Ascending aorta (tissue), 2 donors: ENCODE results near the gene DUS1L. TPM values are rescaled to one million over a fixed set of nuclear protein-coding genes. Genes with fewer than 3 reads are reported as not detected.

Experiments used
- DNase-seq, 2 donors: peaks; one replicate each; pipeline ENCODE4 v3.0.0-alpha.2; 2019; ENCODE audit warnings: low spot score in 2 of 2
- H3K27ac ChIP-seq, 2 donors: fragments of 200-600 bp; sonication (generic); one replicate each; pipeline ENCODE4 v1.5.1; 2016 to 2017; ENCODE audit warnings: mild to moderate bottlenecking in 1 of 2
- H3K27me3 ChIP-seq: fragments of 200-600 bp; sonication (generic); one replicate; pipeline ENCODE4 v1.5.1; 2017
- H3K36me3 ChIP-seq, 2 donors: fragments of 200-600 bp; sonication (generic); one replicate each; pipeline ENCODE4 v1.5.1; 2016
- H3K4me1 ChIP-seq, 2 donors: fragments of 200-600 bp; sonication (generic); one replicate each; pipeline ENCODE4 v1.5.1; 2016 to 2017; ENCODE audit warnings: mild to moderate bottlenecking in 1 of 2
- H3K4me3 ChIP-seq, 2 donors: fragments of 200-600 bp; sonication (generic); one replicate each; pipeline ENCODE4 v1.5.1; 2016 to 2017; ENCODE audit warnings: mild to moderate bottlenecking in 1 of 2
- H3K9me3 ChIP-seq, 2 donors: fragments of 200-600 bp; sonication (generic); one replicate each; pipeline ENCODE4 v1.5.1; 2016
- intact Hi-C: fragments of 100-400 bp; cut with DNase I; formaldehyde crosslinking; loops from one replicate; pipeline ENCODE4 v1.15.1; 2023
- total RNA-seq: library from RNA; depleted of rRNA; stranded (reverse); fragments of >200 nt; gene quantifications from one replicate; pipeline ENCODE4 v1.1.0, GENCODE V29; 2016
- TF ChIP-seq, protein P1 (sequence below), 3 experiments: fragments of 200-600 bp in 2 of 3; fragments of 450-650 bp in 1 of 3; sonication (generic) in 2 of 3; IDR thresholded peaks; one replicate each; pipeline ENCODE4 v1.5.1; 2016 to 2019; ENCODE audit warnings: antibody characterized with exemption in 3 of 3, mild to moderate bottlenecking in 1 of 3, moderate library complexity in 1 of 3

The DUS1L gene
- total RNA-seq, 1 donor from 2014 or later, result 111 TPM

DNA sequence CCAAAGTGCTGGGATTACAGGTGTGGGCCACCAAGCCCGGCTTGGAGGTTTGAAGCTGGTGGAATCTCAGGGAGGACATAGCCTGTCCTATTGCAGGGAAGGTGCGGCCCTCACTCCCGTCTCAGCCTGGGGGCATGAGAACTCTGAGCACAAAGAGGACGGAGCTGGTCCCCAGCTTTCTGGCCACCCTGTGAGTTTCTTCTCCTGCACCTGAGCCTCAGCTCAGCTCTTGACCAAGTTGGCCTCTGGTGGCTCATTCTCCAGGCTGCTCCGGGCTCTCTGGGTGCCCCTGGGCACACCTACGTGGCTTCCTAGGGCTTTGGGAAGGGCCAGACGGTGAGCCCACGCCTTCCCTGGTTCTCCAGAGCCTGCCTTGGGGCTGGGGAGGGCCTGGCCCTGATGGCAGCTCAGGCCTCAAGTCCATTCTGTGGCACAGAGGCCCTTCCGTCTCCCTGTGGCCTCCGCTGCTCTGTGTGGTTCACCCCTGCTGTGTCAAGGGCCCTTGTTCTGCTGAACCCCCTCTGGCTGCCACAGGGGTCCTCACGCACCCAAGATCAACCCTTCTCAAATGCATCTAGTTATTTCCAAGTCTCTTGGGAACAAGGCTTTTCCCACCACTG lies 39.3 kb upstream of the DUS1L start:
- H3K27ac ChIP-seq, result peak overlapping the region in 1 of 2 donors; percentile 7
- H3K4me1 ChIP-seq, result peaks cover 13 to 16% of the 10 kb centered on the region in 2 donors
- no peak for DNase-seq
- TF ChIP-seq, protein P1, sequence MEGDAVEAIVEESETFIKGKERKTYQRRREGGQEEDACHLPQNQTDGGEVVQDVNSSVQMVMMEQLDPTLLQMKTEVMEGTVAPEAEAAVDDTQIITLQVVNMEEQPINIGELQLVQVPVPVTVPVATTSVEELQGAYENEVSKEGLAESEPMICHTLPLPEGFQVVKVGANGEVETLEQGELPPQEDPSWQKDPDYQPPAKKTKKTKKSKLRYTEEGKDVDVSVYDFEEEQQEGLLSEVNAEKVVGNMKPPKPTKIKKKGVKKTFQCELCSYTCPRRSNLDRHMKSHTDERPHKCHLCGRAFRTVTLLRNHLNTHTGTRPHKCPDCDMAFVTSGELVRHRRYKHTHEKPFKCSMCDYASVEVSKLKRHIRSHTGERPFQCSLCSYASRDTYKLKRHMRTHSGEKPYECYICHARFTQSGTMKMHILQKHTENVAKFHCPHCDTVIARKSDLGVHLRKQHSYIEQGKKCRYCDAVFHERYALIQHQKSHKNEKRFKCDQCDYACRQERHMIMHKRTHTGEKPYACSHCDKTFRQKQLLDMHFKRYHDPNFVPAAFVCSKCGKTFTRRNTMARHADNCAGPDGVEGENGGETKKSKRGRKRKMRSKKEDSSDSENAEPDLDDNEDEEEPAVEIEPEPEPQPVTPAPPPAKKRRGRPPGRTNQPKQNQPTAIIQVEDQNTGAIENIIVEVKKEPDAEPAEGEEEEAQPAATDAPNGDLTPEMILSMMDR (IDR thresholded peaks at IDR 0.05), result no peak
- no peaks in the 10 kb centered on the region for H3K36me3 ChIP-seq
- intact Hi-C loops, result no loop called here
- H3K9me3 ChIP-seq, result no peaks in the 10 kb centered on the region
- no peaks in the 10 kb centered on the region for H3K27me3 ChIP-seq
- no peak overlapping the region for H3K4me3 ChIP-seq

DNA sequence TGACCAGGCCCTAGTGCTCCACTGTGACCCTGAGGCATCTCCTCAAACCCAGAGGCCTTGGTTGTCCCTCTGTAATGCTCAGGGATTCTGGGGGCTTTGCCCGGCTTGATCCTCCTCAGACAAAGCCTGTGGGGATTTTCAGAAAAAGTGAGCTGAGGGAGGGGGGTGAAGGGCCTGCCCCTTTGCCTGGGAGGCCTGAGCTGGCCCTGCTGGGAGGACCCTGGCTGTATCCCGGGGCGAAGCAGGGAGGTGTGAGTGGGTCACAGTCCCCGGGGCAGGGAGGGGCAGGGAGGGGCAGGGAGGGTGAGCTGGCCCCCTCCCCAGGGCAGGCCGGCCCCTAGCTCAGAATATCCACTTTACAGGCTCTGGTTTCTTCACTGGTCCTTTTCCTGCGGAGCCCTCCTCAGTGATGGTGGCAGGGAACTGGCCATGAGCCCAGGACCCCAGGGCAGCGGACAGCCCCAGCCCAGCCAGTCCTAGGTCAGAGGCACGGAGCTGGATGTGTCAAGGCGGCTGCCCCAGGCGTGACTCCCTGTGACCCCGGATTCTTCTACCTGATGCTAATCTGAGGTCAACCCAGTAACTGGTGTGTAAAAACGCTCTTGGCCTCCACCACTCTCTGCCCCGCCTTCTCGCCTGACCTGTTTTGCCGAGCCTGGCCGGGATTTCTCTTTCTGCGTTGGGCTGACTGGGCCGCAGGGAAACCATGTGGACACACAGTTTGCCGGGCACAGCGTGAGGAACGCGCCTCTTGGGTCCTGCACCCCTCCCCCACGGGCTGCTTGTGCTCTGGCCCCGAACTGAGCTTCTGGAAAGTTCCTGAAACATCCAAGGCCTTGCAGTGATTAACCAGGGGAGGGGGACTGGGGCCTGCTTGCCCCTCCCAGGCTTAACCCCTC lies 38.2 kb upstream of the DUS1L start:
- no peaks in the 10 kb centered on the region for H3K27me3 ChIP-seq
- H3K27ac ChIP-seq, result peak overlapping the region; percentile 47 to 69
- no peaks in the 10 kb centered on the region for H3K9me3 ChIP-seq
- TF ChIP-seq, protein P1 (IDR thresholded peaks at IDR 0.05), result no peak
- no peaks in the 10 kb centered on the region for H3K36me3 ChIP-seq
- peaks cover 15 to 22% of the 10 kb centered on the region in 2 donors for H3K4me1 ChIP-seq
- no peak overlapping the region for H3K4me3 ChIP-seq
- peak in 1 of 2 donors; percentile 76 for DNase-seq
- intact Hi-C loops, result no loop called here

DNA sequence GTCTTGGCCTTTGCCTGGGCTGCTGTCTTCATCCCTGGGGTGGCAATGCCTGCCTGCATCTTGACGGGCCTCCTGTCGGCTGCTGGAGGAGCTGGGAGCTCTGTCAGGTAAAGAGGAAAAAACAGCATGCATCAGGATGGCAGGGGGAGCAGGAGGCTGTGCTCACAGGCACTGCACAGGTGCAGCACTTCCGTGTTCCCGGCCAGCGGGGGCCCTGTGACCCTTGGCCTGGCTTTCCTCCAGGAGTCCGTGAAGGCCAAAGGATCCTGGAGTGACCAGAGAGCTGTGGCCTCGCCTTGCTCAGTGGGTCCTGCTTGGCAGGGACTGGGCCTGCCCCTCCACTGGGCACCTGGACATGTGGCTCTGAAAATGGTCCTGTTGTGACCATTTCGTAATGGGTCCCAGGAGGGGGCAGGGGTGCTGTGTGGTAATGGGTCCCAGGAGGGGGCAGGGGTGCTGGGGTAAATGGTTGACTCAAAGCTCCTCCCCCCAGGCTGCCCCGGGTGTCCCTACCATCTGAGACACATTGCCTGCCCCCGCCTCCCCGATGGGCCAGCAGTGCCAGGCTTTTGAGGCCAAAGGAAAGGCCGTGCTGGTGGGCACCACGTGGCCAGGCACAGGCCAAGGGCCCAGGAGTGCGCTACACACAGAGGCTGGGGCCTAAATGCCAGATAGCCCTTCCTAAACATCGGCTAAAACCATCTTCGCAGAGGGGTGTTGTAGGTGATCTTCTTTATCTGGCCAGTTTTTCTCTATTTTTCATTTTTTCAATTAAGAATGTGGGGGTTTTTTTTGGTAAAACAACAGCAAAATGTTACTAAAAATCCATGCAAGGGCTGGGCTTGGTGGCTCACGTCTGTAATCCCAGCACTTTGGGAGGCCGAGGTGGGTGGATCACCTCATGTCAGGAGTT lies 36.4 kb upstream of the DUS1L start:
- intact Hi-C loops, result no loop called here
- Histone ChIP-seq H3K27me3 (no peaks in the 10 kb centered on the region), H3K4me3 (no peak overlapping the region), H3K27ac (peak overlapping the region in 1 of 2 donors; percentile 14), H3K36me3 (no peaks in the 10 kb centered on the region), H3K4me1 (peaks cover 16 to 19% of the 10 kb centered on the region in 2 donors), H3K9me3 (no peaks in the 10 kb centered on the region)
- TF ChIP-seq, protein P1 (IDR thresholded peaks at IDR 0.05), result no peak
- no peak for DNase-seq

DNA sequence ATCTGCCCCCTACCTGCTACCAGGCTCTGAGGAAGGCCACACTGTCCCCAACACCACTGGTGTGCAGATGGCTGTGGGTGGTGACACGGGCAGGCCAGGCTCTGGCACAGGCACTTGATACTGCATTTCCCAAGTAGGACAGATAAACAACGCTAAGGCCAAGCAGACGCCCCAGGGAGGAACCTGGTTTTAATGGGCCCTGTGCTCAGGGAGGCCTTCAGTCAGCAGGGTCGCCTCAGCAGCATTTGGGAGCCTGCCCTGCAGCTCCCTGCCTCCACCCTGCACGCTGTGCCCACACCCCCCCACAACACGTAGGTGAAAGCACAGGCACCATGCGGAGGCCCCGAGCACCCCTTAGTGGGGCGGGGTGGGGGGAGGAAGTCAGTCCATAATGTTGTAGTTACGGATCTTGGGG lies 35.7 kb upstream of the DUS1L start:
- no peaks in the 10 kb centered on the region for H3K36me3 ChIP-seq
- no peak for DNase-seq
- H3K27ac ChIP-seq, result no peak overlapping the region
- TF ChIP-seq, protein P1 (IDR thresholded peaks at IDR 0.05), result no peak
- H3K4me1 ChIP-seq, result peaks cover 16 to 19% of the 10 kb centered on the region in 2 donors
- H3K9me3 ChIP-seq, result no peaks in the 10 kb centered on the region
- H3K27me3 ChIP-seq, result no peaks in the 10 kb centered on the region
- H3K4me3 ChIP-seq, result no peak overlapping the region
- intact Hi-C loops, result no loop called here

DNA sequence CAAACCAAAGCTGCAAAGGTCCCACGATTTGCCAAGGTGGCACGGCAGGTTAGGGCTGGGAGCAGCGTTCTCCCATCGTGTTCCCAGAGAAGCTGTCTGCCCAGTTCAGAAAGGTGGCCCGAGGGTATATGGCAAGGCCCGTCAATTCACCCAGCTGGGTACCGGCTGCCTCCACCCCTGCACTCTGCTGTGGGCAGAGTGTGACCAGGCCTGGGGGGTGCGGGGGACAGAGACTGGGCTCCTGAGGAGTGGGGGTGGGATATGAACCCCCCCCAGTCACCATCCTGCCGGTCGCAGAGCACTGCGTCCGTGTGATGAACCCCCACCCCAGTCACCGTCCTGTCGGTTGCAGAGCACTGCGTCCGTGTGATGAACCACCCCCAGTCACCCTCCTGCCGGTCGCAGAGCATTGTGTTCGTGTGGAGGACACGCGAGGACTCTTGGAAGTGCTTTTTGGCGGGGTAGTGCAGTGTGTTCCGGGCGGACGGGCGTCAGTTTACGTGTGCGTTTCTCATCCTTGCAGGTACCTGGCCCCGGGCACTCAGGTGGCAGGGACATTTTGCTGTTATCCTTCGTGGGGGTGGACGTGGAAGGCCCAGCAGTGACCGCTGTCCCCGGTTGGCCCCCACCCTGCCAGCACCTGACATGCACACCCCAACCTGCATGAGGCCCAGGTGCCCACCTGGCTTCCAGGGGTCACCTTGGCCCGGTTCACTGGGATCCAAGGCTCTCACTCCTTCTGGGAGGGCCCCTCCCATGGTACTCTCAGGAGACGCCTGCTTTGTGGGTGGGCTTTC lies 35.1 kb upstream of the DUS1L start:
- H3K27ac ChIP-seq, result no peak overlapping the region
- TF ChIP-seq, protein P1 (IDR thresholded peaks at IDR 0.05), result no peak
- no peak for DNase-seq
- intact Hi-C loops, result no loop called here
- no peaks in the 10 kb centered on the region for H3K27me3 ChIP-seq
- H3K4me3 ChIP-seq, result no peak overlapping the region
- H3K9me3 ChIP-seq, result no peaks in the 10 kb centered on the region
- peaks cover 14 to 19% of the 10 kb centered on the region in 2 donors for H3K4me1 ChIP-seq
- H3K36me3 ChIP-seq, result peaks cover 2 to 4% of the 10 kb centered on the region in 2 donors
